Psoas muscle (tissue), 8 donors: ENCODE measurements around the gene ZNF382. TPM values are rescaled to one million over a fixed set of nuclear protein-coding genes. Genes with fewer than 3 reads are reported as not detected.

ENCODE experiments used
- ATAC-seq, 4 donors: fragments of 200-7000 bp; cut with Tn5 transposase; one replicate each; pipeline ENCODE4 v1.9.1; 2020; ENCODE audit warnings: moderate library complexity in 3 of 4, mild to moderate bottlenecking in 2 of 4
- DNase-seq, 2 donors: peaks; one replicate each; pipeline ENCODE4 v3.0.0-alpha.2; 2020
- H3K27ac ChIP-seq: fragments of 200-600 bp; one replicate; pipeline ENCODE4 v1.8.0; 2022
- H3K27me3 ChIP-seq, 3 donors: fragments of 200-600 bp in 1 of 3; one replicate each; pipeline versions ENCODE4 v1.6.1 to v1.8.0; 2013 to 2022; ENCODE audit warnings: low read length in 2 of 3, mild to moderate bottlenecking in 2 of 3, moderate library complexity in 1 of 3; ENCODE audit not compliant: insufficient read depth in 3 of 3
- H3K36me3 ChIP-seq, 2 donors: fragments of 200-600 bp in 1 of 2; one replicate each; pipeline versions ENCODE4 v1.6.1 to v1.8.0; 2013 to 2022; ENCODE audit warnings: low read depth in 1 of 2, mild to moderate bottlenecking in 1 of 2, moderate library complexity in 1 of 2; ENCODE audit not compliant: insufficient read depth in 1 of 2
- H3K4me1 ChIP-seq: fragments of 200-600 bp; one replicate; pipeline ENCODE4 v1.8.0; 2022
- H3K4me3 ChIP-seq: fragments of 200-600 bp; one replicate; pipeline ENCODE4 v1.8.0; 2022; ENCODE audit warnings: mild to moderate bottlenecking
- H3K9me3 ChIP-seq: fragments of 200-600 bp; one replicate; pipeline ENCODE4 v1.8.0; 2022
- WGBS, 3 donors: extraction: QIAGEN DNeasy Blood & Tissue Kit; methylation state at CpG; one replicate each; pipeline versions ENCODE4 v1.1.6 to v1.1.7; 2013; 5-methylcytosine and 5-hydroxymethylcytosine counted together
- intact Hi-C, 2 donors: fragments of 100-400 bp; cut with DNase I; formaldehyde crosslinking; loops; one replicate each; pipeline versions ENCODE4 v1.11.0 to v1.14.2; 2022
- polyA plus RNA-seq, 3 donors: library from polyadenylated mRNA; stranded (reverse); fragments of 200-250 nt; gene quantifications; one replicate each; pipeline ENCODE4 v1.2.3, GENCODE V29; 2013
- total RNA-seq, 4 donors: library from RNA; stranded (reverse); fragmentation: NEBNext Ultra II Directional in 2 of 4; extraction: Animal tissue kit (Norgen Biotek cat#: 25700) in 2 of 4; gene quantifications; one replicate each; pipeline versions ENCODE4 v1.2.1 to v1.2.4, GENCODE V29; 2021 to 2023
- TF ChIP-seq, protein P1 (sequence below): fragments of 200-600 bp; IDR thresholded peaks from one replicate; pipeline ENCODE4 v1.8.0; 2022; ENCODE audit warnings: antibody characterized with exemption
- donor health status: healthy with polysubstance abuse.
- donor health status: DM: no; HTN: no; CAD: no; lungs with moderate emphysema.
- donor health status: Bipolar disorder and iron deficiency.
- donor health status: healthy.
- donor health status: DM: yes; HTN: yes; CAD: no.
- donor health status: DM: no; HTN: no; CAD: no.
- donor health status: DM: no; HTN: no; CAD: no.
- donor health status: DM: yes; HTN: yes; CAD: no.

Gene ZNF382
- total and polyA plus RNA-seq, 7 donors, result 0.61 to 6.7 (median 1.3) TPM

DNA sequence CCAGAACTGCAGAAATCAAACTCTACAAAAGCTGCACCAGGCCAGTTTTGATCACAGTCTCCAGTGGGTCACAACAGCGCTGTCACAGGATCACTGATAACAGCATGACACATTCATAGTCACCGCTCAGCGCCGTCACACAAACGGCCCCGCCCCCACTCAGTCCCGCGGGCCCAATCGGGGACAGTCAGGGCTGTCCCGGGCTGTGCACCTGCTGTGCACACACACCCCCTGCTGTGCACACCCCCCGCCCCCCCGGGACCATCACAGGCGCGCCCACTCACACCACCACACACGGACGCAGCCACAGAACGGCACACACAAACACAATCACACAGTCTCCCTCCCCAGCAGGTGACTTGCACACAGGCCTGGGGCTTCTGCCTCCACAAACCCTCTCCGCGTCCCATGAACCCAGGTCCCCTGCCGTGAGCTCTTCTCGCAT lies 435 bp upstream of the ZNF382 start:
- Histone ChIP-seq H3K27me3 (no peaks in the 10 kb centered on the region), H3K27ac (peak overlapping the region; percentile 78), H3K4me1 (peaks cover 8% of the 10 kb centered on the region), H3K36me3 (peaks cover 3 to 10% of the 10 kb centered on the region in 2 donors), H3K9me3 (peaks cover 36% of the 10 kb centered on the region), H3K4me3 (peak overlapping the region; percentile 84)
- DNase-seq, result peak; percentile 66 to 68
- peak; percentile 76 to 94 (median 89) for ATAC-seq
- TF ChIP-seq, protein P1, sequence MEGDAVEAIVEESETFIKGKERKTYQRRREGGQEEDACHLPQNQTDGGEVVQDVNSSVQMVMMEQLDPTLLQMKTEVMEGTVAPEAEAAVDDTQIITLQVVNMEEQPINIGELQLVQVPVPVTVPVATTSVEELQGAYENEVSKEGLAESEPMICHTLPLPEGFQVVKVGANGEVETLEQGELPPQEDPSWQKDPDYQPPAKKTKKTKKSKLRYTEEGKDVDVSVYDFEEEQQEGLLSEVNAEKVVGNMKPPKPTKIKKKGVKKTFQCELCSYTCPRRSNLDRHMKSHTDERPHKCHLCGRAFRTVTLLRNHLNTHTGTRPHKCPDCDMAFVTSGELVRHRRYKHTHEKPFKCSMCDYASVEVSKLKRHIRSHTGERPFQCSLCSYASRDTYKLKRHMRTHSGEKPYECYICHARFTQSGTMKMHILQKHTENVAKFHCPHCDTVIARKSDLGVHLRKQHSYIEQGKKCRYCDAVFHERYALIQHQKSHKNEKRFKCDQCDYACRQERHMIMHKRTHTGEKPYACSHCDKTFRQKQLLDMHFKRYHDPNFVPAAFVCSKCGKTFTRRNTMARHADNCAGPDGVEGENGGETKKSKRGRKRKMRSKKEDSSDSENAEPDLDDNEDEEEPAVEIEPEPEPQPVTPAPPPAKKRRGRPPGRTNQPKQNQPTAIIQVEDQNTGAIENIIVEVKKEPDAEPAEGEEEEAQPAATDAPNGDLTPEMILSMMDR, result no peak
- intact Hi-C loops, result no loop called here
- 0% methylated on average over 20 to 21 of the region's 21 CpGs for WGBS, 3 donors

DNA sequence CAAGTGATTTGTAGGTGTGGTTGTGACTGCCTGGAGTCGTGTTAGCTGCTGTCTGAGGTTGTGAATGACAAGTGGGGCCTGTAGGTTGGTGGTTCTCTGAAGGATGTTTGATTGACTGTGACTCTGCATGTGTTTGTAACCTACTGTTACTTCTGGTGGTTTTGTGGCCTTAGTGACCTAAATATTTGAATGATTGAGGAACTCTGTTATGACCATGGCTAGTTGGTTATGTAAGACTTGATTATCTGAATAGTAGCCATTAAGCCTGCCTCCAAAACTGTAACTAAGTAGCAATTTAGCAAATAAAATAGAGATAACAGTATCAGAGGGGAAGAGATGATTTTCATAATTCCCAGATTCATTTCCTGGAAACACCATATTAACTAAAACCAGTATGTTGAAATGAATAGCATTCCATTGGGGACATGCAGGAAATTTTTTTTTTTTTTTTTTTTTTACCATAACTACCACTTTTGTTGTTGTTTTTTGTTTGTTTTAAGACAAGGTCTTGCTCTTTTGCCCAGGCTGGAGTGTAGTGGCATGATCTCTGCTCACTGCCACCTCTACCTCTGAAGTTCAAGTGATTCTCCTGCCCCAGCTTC lies 865 bp downstream of the ZNF382 start:
- Histone ChIP-seq H3K27ac (peak overlapping the region; percentile 78), H3K4me3 (peak overlapping the region; percentile 84), H3K9me3 (peaks cover 28% of the 10 kb centered on the region), H3K36me3 (peaks cover 11 to 21% of the 10 kb centered on the region in 2 donors), H3K4me1 (peaks cover 8% of the 10 kb centered on the region), H3K27me3 (no peaks in the 10 kb centered on the region)
- intact Hi-C loops, result no loop called here
- DNase-seq (no peak), ATAC-seq (peak in 1 of 4 donors; percentile 4)
- TF ChIP-seq, protein P1, result no peak
- 0 to 8% (median 6%) methylated on average over 1 of the region's 1 CpG for WGBS, 3 donors

DNA sequence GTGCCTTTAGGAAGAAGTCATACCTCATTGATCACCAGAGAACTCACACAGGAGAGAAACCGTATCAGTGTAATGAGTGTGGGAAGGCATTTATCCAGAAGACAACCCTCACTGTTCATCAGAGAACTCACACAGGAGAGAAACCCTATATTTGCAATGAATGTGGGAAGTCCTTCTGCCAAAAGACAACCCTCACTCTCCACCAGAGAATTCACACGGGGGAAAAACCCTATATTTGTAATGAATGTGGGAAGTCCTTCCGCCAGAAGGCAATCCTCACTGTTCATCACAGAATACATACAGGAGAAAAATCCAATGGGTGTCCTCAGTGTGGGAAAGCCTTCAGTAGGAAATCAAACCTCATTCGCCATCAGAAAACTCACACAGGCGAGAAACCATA lies 21.9 kb downstream of the ZNF382 start:
- H3K4me1 ChIP-seq, result no peaks in the 10 kb centered on the region
- H3K9me3 ChIP-seq, result peaks cover 82% of the 10 kb centered on the region
- DNase-seq (no peak), ATAC-seq (no peak)
- no peak overlapping the region for H3K27ac ChIP-seq
- H3K36me3 ChIP-seq, result peaks cover 0 to 16% of the 10 kb centered on the region in 2 donors
- no peak overlapping the region for H3K4me3 ChIP-seq
- TF ChIP-seq, protein P1, result no peak
- intact Hi-C loops, result no loop called here
- WGBS, 3 donors, result 96 to 99% (median 97%) methylated on average over 5 of the region's 5 CpGs
- H3K27me3 ChIP-seq, result peaks cover 0 to 2% (median 0%) of the 10 kb centered on the region in 3 donors

DNA sequence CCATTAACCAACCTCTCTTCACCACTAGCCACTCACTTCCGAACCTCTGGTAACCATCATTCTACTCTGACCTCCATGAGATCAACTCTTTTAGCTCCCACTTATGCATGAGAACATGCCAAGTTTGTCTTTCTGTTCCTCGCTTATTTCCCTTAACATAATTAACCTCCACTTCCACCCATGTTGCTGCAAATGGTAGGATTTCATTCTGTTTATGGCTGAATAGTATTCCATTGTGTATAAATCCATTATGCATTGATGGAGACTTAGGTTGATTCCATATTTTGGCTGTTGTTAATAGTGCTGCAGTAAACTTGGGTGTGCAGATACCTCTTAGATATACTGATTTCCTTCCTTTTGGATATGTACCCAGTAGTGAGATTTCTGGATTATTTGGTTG lies 30.2 kb downstream of the ZNF382 start:
- intact Hi-C loops, result no loop called here
- H3K9me3 ChIP-seq, result peaks cover 100% of the 10 kb centered on the region
- peaks cover 6 to 16% of the 10 kb centered on the region in 2 donors for H3K36me3 ChIP-seq
- WGBS, 3 donors, result 94 to 100% (median 99%) methylated on average over 2 of the region's 2 CpGs
- H3K27ac ChIP-seq, result no peak overlapping the region
- DNase-seq (no peak), ATAC-seq (no peak)
- no peaks in the 10 kb centered on the region for H3K27me3 ChIP-seq
- H3K4me1 ChIP-seq, result no peaks in the 10 kb centered on the region
- no peak overlapping the region for H3K4me3 ChIP-seq
- TF ChIP-seq, protein P1, result no peak
